ENCODE measurements around the gene BCKDHA. TPM values are rescaled to one million over a fixed set of nuclear protein-coding genes. Genes with fewer than 3 reads are reported as not detected.

The BCKDHA gene
- total and polyA plus RNA-seq, 2 of the 4 experiments (the other 2 are of a cell fraction) = 7.6 to 7.7 TPM

GRCh38 chr19:41386442-41386841 is 11.2 kb upstream of the BCKDHA start:
- intact Hi-C loops (cut with micrococcal nuclease) (no loop called here), dilution Hi-C loops (cut with HindIII; ENCODE audit: low sequenced_read_pairs, unreplicated experiment) (no loop called here), in situ Hi-C loops (cut with MboI; ENCODE audit: low sequenced_read_pairs) (no loop called here)
- H4K91ac ChIP-seq (ENCODE audit: insufficient read depth, low read depth, low read length) = no peak overlapping the region
- H3K9ac ChIP-seq (ENCODE audit: low read depth, low read length) = no peak overlapping the region
- H2BK120ac ChIP-seq (ENCODE audit: low read depth, low read length) = no peak overlapping the region
- no peaks in the 10 kb centered on the region for H3K4me1 ChIP-seq (ENCODE audit: control insufficient read depth, insufficient read depth, low read length)
- no peak overlapping the region for H3K4ac ChIP-seq (ENCODE audit: low read depth, low read length)
- H3K4me3 ChIP-seq (ENCODE audit: insufficient read depth, low read depth, low read length) = no peak overlapping the region
- ChIA-PET CTCF (no interaction called here), POLR2A (ENCODE audit: unreplicated experiment) (no interaction called here)
- H3K18ac ChIP-seq (ENCODE audit: low read depth, low read length) = no peak overlapping the region
- no peak overlapping the region for H3K4me2 ChIP-seq (ENCODE audit: low read depth, low read length)
- WGBS, 2 experiments (ENCODE audit: extremely low coverage in 2 of 2, insufficient read length in 1 of 2) = no CpG with 5 or more reads among the region's 13 CpGs
- no peak overlapping the region for H3K27ac ChIP-seq (ENCODE audit: insufficient read depth, low read length)
- TF ChIP-seq CEBPB (IDR thresholded peaks at IDR 0.05; ENCODE audit: low read depth, low read length) = no peak
- no peak for TF ChIP-seq NFE2L2 (IDR thresholded peaks at IDR 0.05; ENCODE audit: low read depth, low read length)
- no peaks in the 10 kb centered on the region for H3K79me1 ChIP-seq (ENCODE audit: low read depth in 1 of 2, low read length in 2 of 2)
- peaks cover 27% of the 10 kb centered on the region for H3K36me3 ChIP-seq (ENCODE audit: control insufficient read depth, insufficient read depth, low read length)
- no peak overlapping the region for H2BK20ac ChIP-seq (ENCODE audit: low read depth, low read length)
- no peaks in the 10 kb centered on the region for H4K20me1 ChIP-seq (ENCODE audit: insufficient read depth, low read length)
- DNase-seq = no peak
- H2AFZ ChIP-seq (replicated peaks; ENCODE audit: low read length, poor library complexity) = no peak overlapping the region
- H2AK5ac ChIP-seq (ENCODE audit: low read depth, low read length) = no peak overlapping the region
- H3K9me3 ChIP-seq (ENCODE audit: control insufficient read depth, insufficient read depth, low read length) = no peaks in the 10 kb centered on the region
- H4K8ac ChIP-seq (ENCODE audit: low read depth in 2 of 2, low read length in 2 of 2) = no peak overlapping the region
- BruUV-seq (replicated peaks) = no TSS peak
- no peak overlapping the region for H2BK15ac ChIP-seq (ENCODE audit: low read depth, low read length)
- H3K27me3 ChIP-seq (ENCODE audit: control insufficient read depth, insufficient read depth, low read length) = no peaks in the 10 kb centered on the region
- no peak overlapping the region for H2AK9ac ChIP-seq (replicated peaks; ENCODE audit: low read depth, low read length, poor library complexity)
- no peak overlapping the region for H4K5ac ChIP-seq (ENCODE audit: low read depth, low read length)
- H3K23ac ChIP-seq (ENCODE audit: low read depth, low read length) = no peak overlapping the region
- no peak overlapping the region for H3K14ac ChIP-seq (replicated peaks; ENCODE audit: low read depth, low read length)
- H2BK5ac ChIP-seq (ENCODE audit: low read depth, low read length, poor library complexity, severe bottlenecking) = no peak overlapping the region
- H3K56ac ChIP-seq (ENCODE audit: extremely low read depth, insufficient read depth, low read length) = no peak overlapping the region
- H3K9me1 ChIP-seq (ENCODE audit: insufficient read depth, low read length) = no peaks in the 10 kb centered on the region
- ATAC-seq (ENCODE audit: low read depth) = no peak
